Endothelial cell of umbilical vein (primary cell): Measurements from ENCODE around the gene TUBB3. TPM values are rescaled to one million over a fixed set of nuclear protein-coding genes. Genes with fewer than 3 reads are reported as not detected.

Experiments
- BruUV-seq: library from RNA; stranded (reverse); fragments of 400-500 nt; replicated peaks from 2 replicates; lab custom pipeline; 2021; lab: Mats Ljungman, UMichigan
- CTCF ChIA-PET: fragments of 300-600, 350-600 bp; sonication (Branson Sonifier 250); formaldehyde crosslinking; loops from one replicate; lab custom pipeline; 2021; ENCODE audit warnings: antibody characterized with exemption, inconsistent platforms; lab: Charles Lee
- POLR2A ChIA-PET: fragments of 300-600, 350-600 bp; sonication (Branson Sonifier 250); formaldehyde crosslinking; loops from one replicate; lab custom pipeline; 2021; ENCODE audit warnings: antibody characterized with exemption, inconsistent platforms; lab: Charles Lee
- DNase-seq: peaks from one replicate; pipeline ENCODE4 v3.0.0-alpha.2; 2011; ENCODE audit warnings: low read depth, low spot score
- FAIRE-seq: peaks from 2 replicates; lab custom pipeline; 2011; peaks lifted over from hg19 to GRCh38; lab: Jason Lieb, UNC
- H2AFZ ChIP-seq: 2 replicates; pipeline ENCODE4 v1.6.0; 2012; ENCODE audit warnings: low read depth, low read length, control low read depth, inconsistent platforms
- H3K27ac ChIP-seq: 2 replicates; pipeline ENCODE4 v1.5.1; 2011; ENCODE audit warnings: low read depth, mild to moderate bottlenecking, control low read depth, low read length, moderate library complexity; ENCODE audit not compliant: insufficient read depth
- H3K27me3 ChIP-seq, 2 experiments: 2 replicates each; pipeline versions ENCODE4 v1.6.0 to v1.6.1; 2011; ENCODE audit warnings: low read length in 2 of 2, mixed read lengths in 1 of 2; ENCODE audit not compliant: control insufficient read depth in 2 of 2, insufficient read depth in 2 of 2
- H3K36me3 ChIP-seq, 2 experiments: 2 replicates in 1 of 2; 3 replicates in 1 of 2; pipeline ENCODE4 v1.5.1; 2011; ENCODE audit warnings: low read length in 2 of 2, mild to moderate bottlenecking in 1 of 2, moderate library complexity in 1 of 2; ENCODE audit not compliant: control insufficient read depth in 2 of 2, insufficient read depth in 2 of 2; ENCODE audit errors: extremely low read depth in 1 of 2
- H3K4me1 ChIP-seq: 3 replicates; pipeline ENCODE4 v1.5.1; 2011; ENCODE audit warnings: mild to moderate bottlenecking, low read length; ENCODE audit not compliant: control insufficient read depth, insufficient read depth; ENCODE audit errors: extremely low read depth
- H3K4me2 ChIP-seq: 2 replicates; pipeline ENCODE4 v1.6.1; 2011; ENCODE audit warnings: low read length, control low read depth, mixed read lengths; ENCODE audit not compliant: insufficient read depth
- H3K4me3 ChIP-seq, 3 experiments: fragments of 200-600 bp in 1 of 3; sonication (generic), shearing (Covaris generic) in 1 of 3; replicated peaks in 1 of 3; 2 replicates each; pipeline ENCODE4 v1.5.1; 2011 to 2016; ENCODE audit warnings: control low read depth in 3 of 3, low read length in 3 of 3, mild to moderate bottlenecking in 2 of 3, inconsistent platforms in 1 of 3, low read depth in 1 of 3, moderate library complexity in 1 of 3; ENCODE audit not compliant: insufficient read depth in 1 of 3
- H3K79me2 ChIP-seq: 2 replicates; pipeline ENCODE4 v1.6.0; 2012; ENCODE audit warnings: low read length, inconsistent platforms; ENCODE audit not compliant: control insufficient read depth, insufficient read depth
- H3K9ac ChIP-seq: replicated peaks from 2 replicates; pipeline ENCODE3; 2011; ENCODE audit warnings: low read length, control low read depth; ENCODE audit not compliant: insufficient read depth; ENCODE audit errors: extremely low read depth
- H3K9me1 ChIP-seq: replicated peaks from 3 replicates; pipeline ENCODE4 v1.6.0; 2011; ENCODE audit warnings: mild to moderate bottlenecking, low read length; ENCODE audit not compliant: control insufficient read depth, insufficient read depth; ENCODE audit errors: extremely low read depth
- H3K9me3 ChIP-seq: replicated peaks from 2 replicates; pipeline ENCODE4 v1.5.1; 2012; ENCODE audit warnings: low read length, inconsistent platforms; ENCODE audit not compliant: control insufficient read depth, insufficient read depth
- H4K20me1 ChIP-seq: replicated peaks from 2 replicates; pipeline ENCODE3; 2011; ENCODE audit warnings: mild to moderate bottlenecking, low read length; ENCODE audit not compliant: control insufficient read depth, insufficient read depth; ENCODE audit errors: extremely low read depth
- CTCF ChIP-seq, 2 donors: IDR thresholded peaks; 1 replicate in 1 of 2; 2 replicates in 1 of 2; pipeline ENCODE4 v1.5.1; 2011; ENCODE audit warnings: low read length in 2 of 2, mild to moderate bottlenecking in 2 of 2, moderate library complexity in 2 of 2, control low read depth in 1 of 2, inconsistent platforms in 1 of 2, low read depth in 1 of 2; ENCODE audit not compliant: insufficient read depth in 1 of 2; ENCODE audit errors: extremely low read depth in 1 of 2
- EZH2 ChIP-seq: IDR thresholded peaks from 2 replicates; pipeline ENCODE4 v1.6.1; 2012; ENCODE audit warnings: borderline replicate concordance, low read depth, mild to moderate bottlenecking, moderate library complexity, low read length, inconsistent platforms; ENCODE audit not compliant: severe bottlenecking
- FOS ChIP-seq: IDR thresholded peaks from 2 replicates; pipeline ENCODE4 v1.6.1; 2011; ENCODE audit warnings: mild to moderate bottlenecking, low read length, moderate library complexity, borderline replicate concordance; ENCODE audit not compliant: insufficient read depth
- GATA2 ChIP-seq: IDR thresholded peaks from 2 replicates; pipeline ENCODE4 v1.7.0; 2011; ENCODE audit warnings: low read depth, mild to moderate bottlenecking, moderate library complexity, mixed read lengths, low read length; ENCODE audit not compliant: insufficient read length, insufficient read depth
- JUN ChIP-seq: IDR thresholded peaks from 2 replicates; pipeline ENCODE4 v1.6.1; 2011; ENCODE audit warnings: borderline replicate concordance, low read depth; ENCODE audit not compliant: insufficient read length, insufficient read depth
- MAX ChIP-seq: IDR thresholded peaks from 2 replicates; pipeline ENCODE4 v1.6.1; 2011; ENCODE audit not compliant: insufficient read depth, insufficient read length
- MYC ChIP-seq: IDR thresholded peaks from one replicate; pipeline ENCODE4 v1.6.1; 2011; ENCODE audit warnings: mild to moderate bottlenecking, low read depth, low read length
- POLR2A ChIP-seq: IDR thresholded peaks from 2 replicates; pipeline ENCODE4 v1.6.1; 2012; ENCODE audit warnings: low read depth, mild to moderate bottlenecking, control low read depth, low read length
- POLR2AphosphoS5 ChIP-seq: IDR thresholded peaks from 2 replicates; pipeline ENCODE4 v1.6.1; 2012; ENCODE audit warnings: low read depth, mild to moderate bottlenecking, control low read depth, low read length, moderate library complexity; ENCODE audit not compliant: insufficient read depth
- dilution Hi-C: fragments of 300-500 bp; cut with MboI; formaldehyde crosslinking; loops from one replicate; pipeline ENCODE4 v1.15.0; 2019; ENCODE audit warnings: low sequenced_read_pairs; ENCODE audit not compliant: extremely low pct_ligation_motif_present
- intact Hi-C: fragments of 100-400 bp; cut with micrococcal nuclease; formaldehyde crosslinking; loops from one replicate; pipeline ENCODE4 v1.10.0; 2022
- polyA plus RNA-seq, 4 experiments: library from polyadenylated mRNA; depleted of rRNA in 3 of 4; stranded (reverse) in 3 of 4; unstranded in 1 of 4; fragments of >200 nt; gene quantifications; 2 replicates each; pipeline versions ENCODE4 v1.2.1 to v1.2.3, GENCODE V29; 2011 to 2012; ENCODE audit warnings: missing spikeins in 1 of 4
- total RNA-seq: library from RNA; stranded (reverse); gene quantifications from 2 replicates; pipeline ENCODE4 v1.2.3, GENCODE V29; 2021

The TUBB3 gene
- total and polyA plus RNA-seq, 2 donors (not counting 3 experiments of a cell fraction or from before 2014, with no cell fraction given): 170 to 215 TPM

GRCh38 chr16:89960966-89961365 lies 37.8 kb downstream of the TUBB3 start:
- FAIRE-seq (no peak), DNase-seq (no peak)
- H3K36me3 ChIP-seq: peaks cover 3 to 24% of the 10 kb centered on the region in 2 experiments
- H3K4me2 ChIP-seq: no peak overlapping the region
- intact Hi-C loops: no loop called here
- H3K79me2 ChIP-seq: no peaks in the 10 kb centered on the region
- H3K9me1 ChIP-seq: no peaks in the 10 kb centered on the region
- dilution Hi-C loops: no loop called here
- no peaks in the 10 kb centered on the region for H3K9me3 ChIP-seq
- H3K9ac ChIP-seq: no peak overlapping the region
- H3K4me3 ChIP-seq: no peak overlapping the region
- no peaks in the 10 kb centered on the region for H4K20me1 ChIP-seq
- H3K27ac ChIP-seq: no peak overlapping the region
- H2AFZ ChIP-seq: no peak overlapping the region
- ChIA-PET POLR2A (no interaction called here), CTCF (no interaction called here)
- no peaks in the 10 kb centered on the region for H3K4me1 ChIP-seq
- no TSS peak for BruUV-seq
- TF ChIP-seq FOS: no peak
- no peak for TF ChIP-seq JUN
- no peak for TF ChIP-seq GATA2
- no peak for TF ChIP-seq MYC
- TF ChIP-seq CTCF (IDR thresholded peaks at IDR 0.05; ENCODE audit: extremely low read depth in 1 of 2, insufficient read depth in 1 of 2, low read depth in 1 of 2, low read length in 2 of 2): no peak
- no peak for TF ChIP-seq POLR2A
- TF ChIP-seq EZH2: no peak
- TF ChIP-seq MAX: no peak
- no peak for TF ChIP-seq POLR2AphosphoS5
- no peaks in the 10 kb centered on the region for H3K27me3 ChIP-seq
